Measurements from ENCODE around the gene LHX3.

GRCh38 chr9:136178773-136179075 is 26.2 kb downstream of the LHX3 start:
- TF ChIP-seq YY1 (tag by site-specific recombination; IDR thresholded peaks at IDR 0.05) (no peak), CTCF (tag by site-specific recombination; IDR thresholded peaks at IDR 0.05) (no peak)
